Measurements from ENCODE around the gene DNAJC8. TPM values are rescaled to one million over a fixed set of nuclear protein-coding genes. Genes with fewer than 3 reads are reported as not detected.
A peak's percentile ranks its signal among the peaks of the same experiment; 100 is the strongest.

The DNAJC8 gene
- total RNA-seq, 4 donors from 2014 or later = 24.3 to 90.9 (median 56.2) TPM

DNA sequence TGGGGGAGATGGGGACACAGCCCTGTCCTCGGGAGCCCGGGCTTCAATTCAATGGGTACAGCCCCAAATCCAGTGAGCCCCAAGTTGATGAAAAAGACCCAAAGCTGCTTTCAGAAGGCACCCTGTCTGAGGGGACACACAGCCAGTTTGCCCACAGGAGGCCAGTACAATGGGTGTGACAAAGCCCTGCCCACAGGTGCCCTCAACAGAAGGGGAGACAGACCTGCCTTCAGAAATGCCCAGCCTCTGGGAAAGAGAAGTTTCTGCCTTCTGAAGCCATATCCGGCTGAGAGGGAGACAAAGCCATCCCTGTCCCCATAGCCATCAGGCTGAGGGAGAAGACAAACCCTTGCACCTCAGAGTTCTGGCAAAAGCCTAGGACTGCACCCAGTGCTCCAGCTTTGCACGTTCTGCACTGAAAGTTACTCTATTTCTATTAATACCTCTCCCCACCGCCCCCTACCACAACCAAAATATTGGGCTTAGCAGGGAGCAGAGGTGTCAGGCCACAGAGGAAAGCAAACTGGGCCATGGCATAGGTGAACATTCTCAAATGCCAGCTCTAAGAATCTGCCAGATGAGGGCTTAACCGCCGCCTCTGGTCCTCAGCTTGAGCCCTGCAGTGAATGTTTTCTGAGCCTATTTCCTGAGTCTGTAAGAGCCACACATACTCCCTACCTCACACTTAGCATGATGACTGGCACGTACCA, 38.3 kb downstream of the DNAJC8 start:
- DNase-seq = no peak
- no peaks in the 10 kb centered on the region for H3K36me3 ChIP-seq
- no peaks in the 10 kb centered on the region for H3K4me1 ChIP-seq
- H3K27me3 ChIP-seq = no peaks in the 10 kb centered on the region
- no peak overlapping the region for H3K27ac ChIP-seq
- H3K4me3 ChIP-seq = no peak overlapping the region
- H3K9me3 ChIP-seq = no peaks in the 10 kb centered on the region
- intact Hi-C loops (cut with DNase I; ENCODE audit: low total_unique reads) = no loop called here
- TF ChIP-seq, protein P1, sequence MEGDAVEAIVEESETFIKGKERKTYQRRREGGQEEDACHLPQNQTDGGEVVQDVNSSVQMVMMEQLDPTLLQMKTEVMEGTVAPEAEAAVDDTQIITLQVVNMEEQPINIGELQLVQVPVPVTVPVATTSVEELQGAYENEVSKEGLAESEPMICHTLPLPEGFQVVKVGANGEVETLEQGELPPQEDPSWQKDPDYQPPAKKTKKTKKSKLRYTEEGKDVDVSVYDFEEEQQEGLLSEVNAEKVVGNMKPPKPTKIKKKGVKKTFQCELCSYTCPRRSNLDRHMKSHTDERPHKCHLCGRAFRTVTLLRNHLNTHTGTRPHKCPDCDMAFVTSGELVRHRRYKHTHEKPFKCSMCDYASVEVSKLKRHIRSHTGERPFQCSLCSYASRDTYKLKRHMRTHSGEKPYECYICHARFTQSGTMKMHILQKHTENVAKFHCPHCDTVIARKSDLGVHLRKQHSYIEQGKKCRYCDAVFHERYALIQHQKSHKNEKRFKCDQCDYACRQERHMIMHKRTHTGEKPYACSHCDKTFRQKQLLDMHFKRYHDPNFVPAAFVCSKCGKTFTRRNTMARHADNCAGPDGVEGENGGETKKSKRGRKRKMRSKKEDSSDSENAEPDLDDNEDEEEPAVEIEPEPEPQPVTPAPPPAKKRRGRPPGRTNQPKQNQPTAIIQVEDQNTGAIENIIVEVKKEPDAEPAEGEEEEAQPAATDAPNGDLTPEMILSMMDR (IDR thresholded peaks at IDR 0.05) = no peak
- no peak for TF ChIP-seq POLR2A (IDR thresholded peaks at IDR 0.05)

- no peak overlapping the region for H3K4me3 ChIP-seq
- no peak for DNase-seq
- no peaks in the 10 kb centered on the region for H3K4me1 ChIP-seq
- H3K27ac ChIP-seq = no peak overlapping the region
- intact Hi-C loops (cut with DNase I; ENCODE audit: low total_unique reads) = no loop called here
- TF ChIP-seq, protein P1 (IDR thresholded peaks at IDR 0.05) = no peak
- no peak for TF ChIP-seq POLR2A (IDR thresholded peaks at IDR 0.05)
- no peaks in the 10 kb centered on the region for H3K36me3 ChIP-seq
- H3K27me3 ChIP-seq = no peaks in the 10 kb centered on the region
- no peaks in the 10 kb centered on the region for H3K9me3 ChIP-seq
Observed at GRCh38 chr1:28193701-28194161, 39.1 kb downstream of the DNAJC8 start.

DNA sequence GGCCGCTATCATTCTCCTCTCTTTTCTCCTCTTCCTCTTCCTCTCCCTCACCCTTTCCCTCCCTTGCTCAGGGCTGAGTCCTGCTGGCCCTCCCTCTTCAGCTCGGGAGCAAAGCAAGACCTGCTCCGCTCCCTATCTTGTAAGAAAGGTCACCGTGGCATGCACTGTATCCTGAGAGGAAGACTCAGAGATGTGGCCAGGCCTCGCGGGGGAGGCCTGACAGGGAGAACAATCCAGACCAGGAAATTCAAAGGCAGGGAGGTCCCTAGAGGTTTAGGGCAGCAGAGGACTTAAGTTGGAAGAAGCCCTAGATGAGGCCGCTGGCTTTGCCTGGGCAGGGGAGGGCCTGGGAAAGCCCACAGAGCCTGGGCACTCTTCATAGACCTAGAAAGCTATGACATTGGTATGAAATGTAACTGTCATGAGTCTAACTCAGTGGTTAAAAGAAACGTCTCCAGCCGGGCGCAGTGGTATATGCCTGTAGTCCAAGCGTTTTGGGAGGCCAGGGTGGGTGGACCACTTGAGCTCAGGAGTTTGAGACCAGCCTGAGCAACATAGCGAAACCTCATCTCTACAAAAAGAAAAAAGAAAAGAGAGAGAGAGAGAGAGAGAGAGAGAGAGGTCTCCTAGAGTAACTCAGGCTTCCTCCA, 41.7 kb downstream of the DNAJC8 start:
- no peaks in the 10 kb centered on the region for H3K9me3 ChIP-seq
- H3K4me1 ChIP-seq = no peaks in the 10 kb centered on the region
- DNase-seq = no peak
- H3K4me3 ChIP-seq = no peak overlapping the region
- H3K36me3 ChIP-seq = no peaks in the 10 kb centered on the region
- H3K27ac ChIP-seq = peak overlapping the region in 1 of 2 donors; percentile 0
- H3K27me3 ChIP-seq = no peaks in the 10 kb centered on the region
- intact Hi-C loops (cut with DNase I; ENCODE audit: low total_unique reads) = no loop called here
- TF ChIP-seq, protein P1 (IDR thresholded peaks at IDR 0.05) = no peak
- TF ChIP-seq POLR2A (IDR thresholded peaks at IDR 0.05) = no peak

- Histone ChIP-seq H3K36me3 (no peaks in the 10 kb centered on the region), H3K4me1 (no peaks in the 10 kb centered on the region), H3K9me3 (no peaks in the 10 kb centered on the region), H3K27ac (no peak overlapping the region), H3K4me3 (no peak overlapping the region), H3K27me3 (no peaks in the 10 kb centered on the region)
- TF ChIP-seq POLR2A (IDR thresholded peaks at IDR 0.05) = no peak
- TF ChIP-seq, protein P1 (IDR thresholded peaks at IDR 0.05) = no peak
- no peak for DNase-seq
- intact Hi-C loops (cut with DNase I; ENCODE audit: low total_unique reads) = no loop called here
Observed at GRCh38 chr1:28190337-28190979, 42.4 kb downstream of the DNAJC8 start.

DNA sequence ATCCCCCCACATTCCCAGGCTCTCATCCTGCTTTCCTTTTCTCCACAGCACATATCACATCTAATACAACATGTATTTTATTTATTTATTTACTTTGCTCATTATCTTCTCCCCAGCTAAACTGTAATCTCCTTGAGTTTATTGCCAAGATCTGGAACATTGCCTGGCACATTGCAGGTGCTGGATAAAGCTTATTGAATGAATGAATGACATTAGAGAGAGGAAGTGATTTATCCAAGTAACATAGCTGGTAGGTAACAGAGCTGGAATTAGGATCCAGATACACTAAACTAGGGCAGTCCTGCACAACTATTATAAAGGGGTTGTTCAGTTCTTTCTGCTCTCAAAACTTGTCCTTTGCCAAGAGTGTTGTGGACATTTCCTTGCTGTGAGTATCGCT, 47.8 kb downstream of the DNAJC8 start:
- Histone ChIP-seq H3K27me3 (no peaks in the 10 kb centered on the region), H3K4me3 (no peak overlapping the region), H3K4me1 (no peaks in the 10 kb centered on the region), H3K27ac (no peak overlapping the region), H3K36me3 (no peaks in the 10 kb centered on the region), H3K9me3 (no peaks in the 10 kb centered on the region)
- TF ChIP-seq, protein P1 (IDR thresholded peaks at IDR 0.05) = no peak
- no peak for TF ChIP-seq POLR2A (IDR thresholded peaks at IDR 0.05)
- no peak for DNase-seq
- intact Hi-C loops (cut with DNase I; ENCODE audit: low total_unique reads) = no loop called here

Data from uterus (tissue), 4 donors.